ENCODE measurements around the gene SART1.

DNA sequence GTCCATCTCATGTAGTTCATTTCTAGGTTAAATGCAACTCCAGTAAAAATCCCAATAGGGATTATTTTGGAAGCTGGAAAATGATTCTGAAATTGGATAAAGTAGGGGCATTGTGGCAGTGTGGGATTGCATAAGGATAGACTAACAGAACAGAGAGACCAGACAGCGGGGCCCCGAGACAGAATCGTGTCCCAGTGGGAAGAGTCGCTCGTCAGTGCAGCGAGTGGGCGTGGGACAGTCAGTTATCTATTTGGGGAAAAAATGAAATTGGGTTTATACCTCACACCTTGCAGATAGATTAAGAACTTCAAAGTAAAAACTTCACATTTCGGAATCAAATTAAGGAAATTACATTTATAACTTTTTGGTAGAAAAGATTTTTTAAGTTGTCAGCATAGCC is 10.6 kb downstream of the SART1 start:
- TF ChIP-seq, protein P1, sequence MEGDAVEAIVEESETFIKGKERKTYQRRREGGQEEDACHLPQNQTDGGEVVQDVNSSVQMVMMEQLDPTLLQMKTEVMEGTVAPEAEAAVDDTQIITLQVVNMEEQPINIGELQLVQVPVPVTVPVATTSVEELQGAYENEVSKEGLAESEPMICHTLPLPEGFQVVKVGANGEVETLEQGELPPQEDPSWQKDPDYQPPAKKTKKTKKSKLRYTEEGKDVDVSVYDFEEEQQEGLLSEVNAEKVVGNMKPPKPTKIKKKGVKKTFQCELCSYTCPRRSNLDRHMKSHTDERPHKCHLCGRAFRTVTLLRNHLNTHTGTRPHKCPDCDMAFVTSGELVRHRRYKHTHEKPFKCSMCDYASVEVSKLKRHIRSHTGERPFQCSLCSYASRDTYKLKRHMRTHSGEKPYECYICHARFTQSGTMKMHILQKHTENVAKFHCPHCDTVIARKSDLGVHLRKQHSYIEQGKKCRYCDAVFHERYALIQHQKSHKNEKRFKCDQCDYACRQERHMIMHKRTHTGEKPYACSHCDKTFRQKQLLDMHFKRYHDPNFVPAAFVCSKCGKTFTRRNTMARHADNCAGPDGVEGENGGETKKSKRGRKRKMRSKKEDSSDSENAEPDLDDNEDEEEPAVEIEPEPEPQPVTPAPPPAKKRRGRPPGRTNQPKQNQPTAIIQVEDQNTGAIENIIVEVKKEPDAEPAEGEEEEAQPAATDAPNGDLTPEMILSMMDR (IDR thresholded peaks at IDR 0.05) = no peak
- no peak for TF ChIP-seq POLR2AphosphoS5 (IDR thresholded peaks at IDR 0.05)

Measured in gastroesophageal sphincter (tissue), 3 donors.